Endothelial cell of umbilical vein (primary cell): ENCODE results near the gene WNT9A. TPM values are rescaled to one million over a fixed set of nuclear protein-coding genes. Genes with fewer than 3 reads are reported as not detected.

Source experiments
- BruUV-seq: library from RNA; stranded (reverse); fragments of 400-500 nt; replicated peaks from 2 replicates; lab custom pipeline; 2021; lab: Mats Ljungman, UMichigan
- CTCF ChIA-PET: fragments of 300-600, 350-600 bp; sonication (Branson Sonifier 250); formaldehyde crosslinking; loops from one replicate; lab custom pipeline; 2021; ENCODE audit warnings: antibody characterized with exemption, inconsistent platforms; lab: Charles Lee
- POLR2A ChIA-PET: fragments of 300-600, 350-600 bp; sonication (Branson Sonifier 250); formaldehyde crosslinking; loops from one replicate; lab custom pipeline; 2021; ENCODE audit warnings: antibody characterized with exemption, inconsistent platforms; lab: Charles Lee
- DNase-seq: peaks from one replicate; pipeline ENCODE4 v3.0.0-alpha.2; 2011; ENCODE audit warnings: low read depth, low spot score
- FAIRE-seq: peaks from 2 replicates; lab custom pipeline; 2011; peaks lifted over from hg19 to GRCh38; lab: Jason Lieb, UNC
- H2AFZ ChIP-seq: 2 replicates; pipeline ENCODE4 v1.6.0; 2012; ENCODE audit warnings: low read depth, low read length, control low read depth, inconsistent platforms
- H3K27ac ChIP-seq: 2 replicates; pipeline ENCODE4 v1.5.1; 2011; ENCODE audit warnings: low read depth, mild to moderate bottlenecking, control low read depth, low read length, moderate library complexity; ENCODE audit not compliant: insufficient read depth
- H3K27me3 ChIP-seq, 2 experiments: 2 replicates each; pipeline versions ENCODE4 v1.6.0 to v1.6.1; 2011; ENCODE audit warnings: low read length in 2 of 2, mixed read lengths in 1 of 2; ENCODE audit not compliant: control insufficient read depth in 2 of 2, insufficient read depth in 2 of 2
- H3K36me3 ChIP-seq, 2 experiments: 2 replicates in 1 of 2; 3 replicates in 1 of 2; pipeline ENCODE4 v1.5.1; 2011; ENCODE audit warnings: low read length in 2 of 2, mild to moderate bottlenecking in 1 of 2, moderate library complexity in 1 of 2; ENCODE audit not compliant: control insufficient read depth in 2 of 2, insufficient read depth in 2 of 2; ENCODE audit errors: extremely low read depth in 1 of 2
- H3K4me1 ChIP-seq: 3 replicates; pipeline ENCODE4 v1.5.1; 2011; ENCODE audit warnings: mild to moderate bottlenecking, low read length; ENCODE audit not compliant: control insufficient read depth, insufficient read depth; ENCODE audit errors: extremely low read depth
- H3K4me2 ChIP-seq: 2 replicates; pipeline ENCODE4 v1.6.1; 2011; ENCODE audit warnings: low read length, control low read depth, mixed read lengths; ENCODE audit not compliant: insufficient read depth
- H3K4me3 ChIP-seq, 3 experiments: fragments of 200-600 bp in 1 of 3; sonication (generic), shearing (Covaris generic) in 1 of 3; replicated peaks in 1 of 3; 2 replicates each; pipeline ENCODE4 v1.5.1; 2011 to 2016; ENCODE audit warnings: control low read depth in 3 of 3, low read length in 3 of 3, mild to moderate bottlenecking in 2 of 3, inconsistent platforms in 1 of 3, low read depth in 1 of 3, moderate library complexity in 1 of 3; ENCODE audit not compliant: insufficient read depth in 1 of 3
- H3K79me2 ChIP-seq: 2 replicates; pipeline ENCODE4 v1.6.0; 2012; ENCODE audit warnings: low read length, inconsistent platforms; ENCODE audit not compliant: control insufficient read depth, insufficient read depth
- H3K9ac ChIP-seq: replicated peaks from 2 replicates; pipeline ENCODE3; 2011; ENCODE audit warnings: low read length, control low read depth; ENCODE audit not compliant: insufficient read depth; ENCODE audit errors: extremely low read depth
- H3K9me1 ChIP-seq: replicated peaks from 3 replicates; pipeline ENCODE4 v1.6.0; 2011; ENCODE audit warnings: mild to moderate bottlenecking, low read length; ENCODE audit not compliant: control insufficient read depth, insufficient read depth; ENCODE audit errors: extremely low read depth
- H3K9me3 ChIP-seq: replicated peaks from 2 replicates; pipeline ENCODE4 v1.5.1; 2012; ENCODE audit warnings: low read length, inconsistent platforms; ENCODE audit not compliant: control insufficient read depth, insufficient read depth
- H4K20me1 ChIP-seq: replicated peaks from 2 replicates; pipeline ENCODE3; 2011; ENCODE audit warnings: mild to moderate bottlenecking, low read length; ENCODE audit not compliant: control insufficient read depth, insufficient read depth; ENCODE audit errors: extremely low read depth
- EZH2 ChIP-seq: IDR thresholded peaks from 2 replicates; pipeline ENCODE4 v1.6.1; 2012; ENCODE audit warnings: borderline replicate concordance, low read depth, mild to moderate bottlenecking, moderate library complexity, low read length, inconsistent platforms; ENCODE audit not compliant: severe bottlenecking
- FOS ChIP-seq: IDR thresholded peaks from 2 replicates; pipeline ENCODE4 v1.6.1; 2011; ENCODE audit warnings: mild to moderate bottlenecking, low read length, moderate library complexity, borderline replicate concordance; ENCODE audit not compliant: insufficient read depth
- GATA2 ChIP-seq: IDR thresholded peaks from 2 replicates; pipeline ENCODE4 v1.7.0; 2011; ENCODE audit warnings: low read depth, mild to moderate bottlenecking, moderate library complexity, mixed read lengths, low read length; ENCODE audit not compliant: insufficient read length, insufficient read depth
- JUN ChIP-seq: IDR thresholded peaks from 2 replicates; pipeline ENCODE4 v1.6.1; 2011; ENCODE audit warnings: borderline replicate concordance, low read depth; ENCODE audit not compliant: insufficient read length, insufficient read depth
- MYC ChIP-seq: IDR thresholded peaks from one replicate; pipeline ENCODE4 v1.6.1; 2011; ENCODE audit warnings: mild to moderate bottlenecking, low read depth, low read length
- POLR2A ChIP-seq: IDR thresholded peaks from 2 replicates; pipeline ENCODE4 v1.6.1; 2012; ENCODE audit warnings: low read depth, mild to moderate bottlenecking, control low read depth, low read length
- POLR2AphosphoS5 ChIP-seq: IDR thresholded peaks from 2 replicates; pipeline ENCODE4 v1.6.1; 2012; ENCODE audit warnings: low read depth, mild to moderate bottlenecking, control low read depth, low read length, moderate library complexity; ENCODE audit not compliant: insufficient read depth
- dilution Hi-C: fragments of 300-500 bp; cut with MboI; formaldehyde crosslinking; loops from one replicate; pipeline ENCODE4 v1.15.0; 2019; ENCODE audit warnings: low sequenced_read_pairs; ENCODE audit not compliant: extremely low pct_ligation_motif_present
- intact Hi-C: fragments of 100-400 bp; cut with micrococcal nuclease; formaldehyde crosslinking; loops from one replicate; pipeline ENCODE4 v1.10.0; 2022
- polyA plus RNA-seq, 4 experiments: library from polyadenylated mRNA; depleted of rRNA in 3 of 4; stranded (reverse) in 3 of 4; unstranded in 1 of 4; fragments of >200 nt; gene quantifications; 2 replicates each; pipeline versions ENCODE4 v1.2.1 to v1.2.3, GENCODE V29; 2011 to 2012; ENCODE audit warnings: missing spikeins in 1 of 4
- total RNA-seq: library from RNA; stranded (reverse); gene quantifications from 2 replicates; pipeline ENCODE4 v1.2.3, GENCODE V29; 2021
- TF ChIP-seq, protein P1 (sequence below): IDR thresholded peaks from 2 replicates; pipeline ENCODE4 v1.6.1; 2011; ENCODE audit not compliant: insufficient read depth, insufficient read length
- TF ChIP-seq, protein P2 (sequence below), 2 donors: IDR thresholded peaks; 1 replicate in 1 of 2; 2 replicates in 1 of 2; pipeline ENCODE4 v1.5.1; 2011; ENCODE audit warnings: low read length in 2 of 2, mild to moderate bottlenecking in 2 of 2, moderate library complexity in 2 of 2, control low read depth in 1 of 2, inconsistent platforms in 1 of 2, low read depth in 1 of 2; ENCODE audit not compliant: insufficient read depth in 1 of 2; ENCODE audit errors: extremely low read depth in 1 of 2

Gene WNT9A
- total and polyA plus RNA-seq, 2 donors (not counting 3 experiments of a cell fraction or from before 2014, with no cell fraction given), result 5.4 to 6.2 TPM

DNA sequence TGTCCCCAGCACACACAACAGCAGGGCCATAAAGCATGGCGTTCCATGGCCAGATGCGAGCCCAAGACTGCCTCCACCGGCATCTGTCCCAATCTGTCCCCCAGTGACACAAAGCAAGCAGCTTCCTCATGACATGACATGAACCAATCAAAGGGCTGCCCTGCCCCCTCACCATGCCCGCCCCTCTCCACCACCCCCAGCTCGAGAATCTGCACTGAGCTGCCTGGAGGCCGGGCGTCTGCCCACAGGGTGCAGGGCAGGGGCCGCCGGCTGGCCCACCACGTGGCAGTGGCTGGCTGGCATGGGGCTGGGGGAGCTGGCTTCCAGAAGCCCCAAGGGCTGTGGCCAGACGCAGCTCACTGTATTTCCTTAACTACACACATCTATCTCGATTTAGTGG, 27.8 kb downstream of the WNT9A start:
- no peak for FAIRE-seq
- Histone ChIP-seq H3K9me1 (no peaks in the 10 kb centered on the region), H3K27me3 (no peaks in the 10 kb centered on the region), H4K20me1 (no peaks in the 10 kb centered on the region), H3K4me3 (no peak overlapping the region), H3K27ac (no peak overlapping the region), H3K36me3 (peaks cover 0 to 6% of the 10 kb centered on the region in 2 experiments), H3K9me3 (no peaks in the 10 kb centered on the region), H3K79me2 (no peaks in the 10 kb centered on the region), H3K4me2 (no peak overlapping the region), H2AFZ (no peak overlapping the region), H3K4me1 (no peaks in the 10 kb centered on the region), H3K9ac (no peak overlapping the region)
- intact Hi-C loops (no loop called here), dilution Hi-C loops (no loop called here)
- POLR2A ChIA-PET, result no interaction called here
- no TSS peak for BruUV-seq
- CTCF ChIA-PET, result no interaction called here
- TF ChIP-seq FOS (no peak), POLR2AphosphoS5 (no peak), JUN (no peak), GATA2 (no peak), EZH2 (no peak), MYC (no peak), POLR2A (no peak)
- TF ChIP-seq, protein P1, sequence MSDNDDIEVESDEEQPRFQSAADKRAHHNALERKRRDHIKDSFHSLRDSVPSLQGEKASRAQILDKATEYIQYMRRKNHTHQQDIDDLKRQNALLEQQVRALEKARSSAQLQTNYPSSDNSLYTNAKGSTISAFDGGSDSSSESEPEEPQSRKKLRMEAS, result no peak
- TF ChIP-seq, protein P2, sequence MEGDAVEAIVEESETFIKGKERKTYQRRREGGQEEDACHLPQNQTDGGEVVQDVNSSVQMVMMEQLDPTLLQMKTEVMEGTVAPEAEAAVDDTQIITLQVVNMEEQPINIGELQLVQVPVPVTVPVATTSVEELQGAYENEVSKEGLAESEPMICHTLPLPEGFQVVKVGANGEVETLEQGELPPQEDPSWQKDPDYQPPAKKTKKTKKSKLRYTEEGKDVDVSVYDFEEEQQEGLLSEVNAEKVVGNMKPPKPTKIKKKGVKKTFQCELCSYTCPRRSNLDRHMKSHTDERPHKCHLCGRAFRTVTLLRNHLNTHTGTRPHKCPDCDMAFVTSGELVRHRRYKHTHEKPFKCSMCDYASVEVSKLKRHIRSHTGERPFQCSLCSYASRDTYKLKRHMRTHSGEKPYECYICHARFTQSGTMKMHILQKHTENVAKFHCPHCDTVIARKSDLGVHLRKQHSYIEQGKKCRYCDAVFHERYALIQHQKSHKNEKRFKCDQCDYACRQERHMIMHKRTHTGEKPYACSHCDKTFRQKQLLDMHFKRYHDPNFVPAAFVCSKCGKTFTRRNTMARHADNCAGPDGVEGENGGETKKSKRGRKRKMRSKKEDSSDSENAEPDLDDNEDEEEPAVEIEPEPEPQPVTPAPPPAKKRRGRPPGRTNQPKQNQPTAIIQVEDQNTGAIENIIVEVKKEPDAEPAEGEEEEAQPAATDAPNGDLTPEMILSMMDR (IDR thresholded peaks at IDR 0.05; ENCODE audit: extremely low read depth in 1 of 2, insufficient read depth in 1 of 2, low read depth in 1 of 2, low read length in 2 of 2), result no peak
- DNase-seq, result no peak
